Coronary artery (tissue), 2 donors: Measurements from ENCODE around the gene GRB2.
"Not testable (repeated sequence)": the region's sequence is repeated elsewhere in the genome, so short reads cannot be mapped to it uniquely, and the experiment has no call there.

Experiments
- DNase-seq: peaks from one replicate; pipeline ENCODE4 v3.0.0-alpha.2; 2017; ENCODE audit warnings: low spot score
- H3K27ac ChIP-seq, 2 donors: fragments of 200-600 bp; sonication (generic); one replicate each; pipeline ENCODE4 v1.5.1; 2016 to 2019
- H3K4me3 ChIP-seq: fragments of 200-600 bp; sonication (generic); 2 replicates; pipeline ENCODE4 v1.5.1; 2016; ENCODE audit warnings: mild to moderate bottlenecking, moderate library complexity
- CTCF ChIP-seq: fragments of 200-600 bp; sonication (generic); IDR thresholded peaks from one replicate; pipeline ENCODE4 v1.5.1; 2019; ENCODE audit warnings: antibody characterized with exemption

The GRB2 gene

DNA sequence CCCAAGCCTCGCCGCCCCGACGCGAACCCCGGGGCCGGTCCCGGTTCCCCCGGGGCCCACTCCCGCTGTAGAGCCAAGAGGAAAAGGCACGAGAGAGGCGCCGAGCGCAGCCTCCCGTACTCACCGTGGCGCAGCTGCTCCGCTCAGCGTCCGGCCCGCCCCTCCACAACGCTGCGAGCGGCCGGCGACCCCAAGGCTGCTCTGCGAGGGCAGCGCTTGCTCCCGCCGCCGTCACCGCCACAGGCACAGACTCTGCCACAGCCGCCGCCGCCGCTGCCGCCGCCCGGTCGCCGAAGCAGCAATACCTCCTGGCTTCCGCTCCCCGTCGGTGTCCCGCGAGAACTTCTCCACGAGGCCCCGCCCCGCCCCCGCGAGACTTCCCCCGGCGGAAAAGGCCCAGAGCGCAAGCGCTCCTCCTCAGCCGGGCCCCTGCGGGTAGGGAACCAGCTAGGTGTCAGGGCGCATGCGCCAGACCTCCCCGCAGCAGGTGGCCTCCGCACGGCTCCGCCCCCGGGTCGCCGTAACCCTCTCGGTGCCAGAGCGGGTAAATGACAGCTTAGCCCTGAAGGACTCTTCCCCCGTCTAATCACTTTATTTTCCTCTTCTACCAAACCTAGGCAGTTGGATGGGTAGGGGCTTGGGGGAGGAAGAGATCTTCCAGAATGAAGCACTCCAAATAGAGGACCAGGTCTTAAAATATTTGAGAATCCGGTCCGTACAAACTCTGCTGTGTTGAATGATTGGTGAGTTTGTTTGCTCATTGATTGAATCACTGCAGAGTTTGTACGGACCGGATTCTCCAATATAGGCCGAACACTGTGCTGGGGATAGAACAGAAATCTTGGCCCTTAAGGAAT lies at the start of gene GRB2:
Gene GRB2 (minus strand): TSS at position 314 of the 857 bp plus-strand sequence. CDS start 12,050 bp downstream, outside the sequence.
- peak within 1 kb of the TSS; percentile 71 to 88 for H3K27ac ChIP-seq
- DNase-seq: peak; percentile 99
- no peak for TF ChIP-seq CTCF
- H3K4me3 ChIP-seq: peak within 1 kb of the TSS; percentile 84

GRCh38 chr17:75454672-75455071 lies 49.2 kb upstream of the GRB2 start:
- not testable (repeated sequence) for H3K27ac ChIP-seq, DNase-seq, H3K4me3 ChIP-seq

DNA sequence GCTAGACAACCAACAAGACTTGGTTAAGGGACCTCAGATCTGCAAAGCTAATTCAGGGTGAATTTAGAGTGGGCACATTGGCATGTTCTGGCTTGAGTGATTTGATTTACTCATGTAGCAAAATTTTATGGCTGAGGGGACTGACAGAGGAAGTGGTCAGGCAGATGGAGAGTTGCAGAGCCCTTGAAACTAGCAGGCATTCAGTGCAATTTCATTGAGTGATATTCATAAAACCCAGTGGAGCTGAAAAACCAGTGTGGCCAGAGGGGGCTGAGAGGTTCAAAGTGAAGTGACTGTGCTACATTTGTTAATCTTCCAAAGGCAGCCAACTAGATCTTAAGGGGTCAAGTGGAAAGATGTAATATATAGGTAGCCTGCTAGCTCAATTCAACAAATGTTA lies 48.7 kb upstream of the GRB2 start:
- Histone ChIP-seq H3K4me3 (no peak overlapping the region), H3K27ac (no peak overlapping the region)
- DNase-seq: no peak
- no peak for TF ChIP-seq CTCF

DNA sequence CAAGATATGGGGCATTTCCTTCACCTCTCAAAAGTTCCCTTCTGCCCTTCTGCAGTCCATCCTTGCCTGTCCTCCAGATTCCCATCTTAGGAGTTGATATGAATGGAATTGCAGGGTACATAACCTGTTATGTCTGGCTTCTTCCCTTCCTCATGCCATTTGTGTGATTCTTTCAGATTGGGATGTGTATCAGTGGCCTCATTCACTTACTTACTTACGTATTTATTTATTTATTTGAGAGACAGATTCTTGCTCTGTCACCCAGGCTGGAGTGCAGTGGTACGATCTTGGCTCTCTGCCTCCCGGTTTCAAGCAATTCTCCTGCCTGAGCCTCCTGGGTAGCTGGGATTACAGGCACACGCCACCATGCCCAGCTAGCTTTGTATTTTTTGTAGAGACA lies 44.8 kb upstream of the GRB2 start:
- no peak for DNase-seq
- H3K4me3 ChIP-seq: no peak overlapping the region
- no peak for TF ChIP-seq CTCF
- no peak overlapping the region for H3K27ac ChIP-seq

GRCh38 chr17:75447951-75448856 lies 42.7 kb upstream of the GRB2 start:
- no peak overlapping the region for H3K4me3 ChIP-seq
- TF ChIP-seq CTCF: no peak
- H3K27ac ChIP-seq: peak overlapping the region in 1 of 2 donors; percentile 23
- DNase-seq: no peak

DNA sequence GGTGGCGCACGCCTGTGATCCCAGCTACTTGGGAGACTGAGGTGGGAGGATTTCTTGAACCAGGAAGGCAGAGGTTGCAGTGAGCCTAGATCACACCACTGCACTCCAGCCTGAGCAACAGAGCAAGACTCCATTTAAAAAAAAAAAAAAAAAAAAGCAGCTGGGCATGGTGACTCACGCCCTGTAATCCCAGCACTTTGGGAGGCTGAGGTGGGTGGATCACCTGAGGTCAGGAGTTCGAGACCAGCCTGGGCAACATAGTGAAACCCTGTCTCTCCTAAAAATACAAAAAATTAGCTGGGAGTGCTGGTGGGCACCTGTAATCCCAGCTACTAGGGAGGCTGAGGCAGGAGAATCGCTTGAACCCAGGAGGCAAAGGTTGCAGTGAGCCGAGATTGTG lies 40.4 kb upstream of the GRB2 start:
- not testable (repeated sequence) for DNase-seq, H3K4me3 ChIP-seq
- peak overlapping the region in 1 of 2 donors; percentile 99 for H3K27ac ChIP-seq

- H3K4me3 ChIP-seq: no peak overlapping the region
- no peak for DNase-seq
- TF ChIP-seq CTCF: no peak
- peak overlapping the region; percentile 72 to 99 for H3K27ac ChIP-seq
Measured at GRCh38 chr17:75445296-75445695, 39.8 kb upstream of the GRB2 start.
